SH-SY5Y (cell line): Measurements from ENCODE around the gene ARF4.

ENCODE experiments used
- GATA2 ChIP-seq: IDR thresholded peaks from 2 replicates; pipeline ENCODE4 v1.6.1; 2011; ENCODE audit warnings: mild to moderate bottlenecking, low read depth, low read length
- GATA3 ChIP-seq: IDR thresholded peaks from 2 replicates; pipeline ENCODE4 v1.6.1; 2011; ENCODE audit warnings: low read depth, mild to moderate bottlenecking, low read length, moderate library complexity

Gene ARF4

DNA sequence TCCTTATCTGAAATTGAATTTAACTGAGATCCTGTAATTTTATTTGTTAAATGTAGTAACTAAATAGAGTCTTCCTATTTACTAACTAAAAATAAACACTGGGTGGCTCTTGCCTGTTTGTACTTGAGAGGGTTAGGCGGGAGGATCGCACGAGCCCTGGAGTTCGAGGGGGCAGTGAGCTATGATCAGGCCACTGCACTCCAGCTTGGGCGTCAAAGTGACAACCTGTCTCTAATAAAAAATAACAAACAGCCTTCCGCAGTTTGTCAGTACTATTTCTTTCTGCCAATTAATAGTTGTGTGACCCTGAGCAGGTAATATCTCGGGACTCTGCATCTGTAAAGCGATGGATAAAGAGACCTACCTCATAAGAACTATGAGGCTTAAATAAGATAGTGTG, 41.8 kb downstream of the ARF4 start:
- no peak for TF ChIP-seq GATA2

DNA sequence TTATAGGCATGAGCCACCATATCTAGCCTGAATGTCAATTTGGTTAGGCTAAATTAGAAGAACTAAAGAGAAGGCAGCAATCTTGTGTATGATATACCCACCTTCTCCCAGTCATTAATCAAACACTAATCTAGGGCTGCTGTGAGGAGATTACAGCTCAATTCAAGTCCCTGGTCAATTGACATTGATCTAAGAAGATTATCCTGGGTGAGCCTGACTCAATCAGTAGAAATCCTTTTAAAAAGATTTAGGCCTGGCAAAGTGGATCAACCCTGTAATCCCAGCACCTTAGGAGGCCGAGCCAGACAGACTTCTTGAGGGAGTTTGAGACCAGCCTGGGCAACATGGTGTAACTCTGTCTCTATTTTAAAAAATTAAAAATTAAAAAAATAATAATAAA, 50.5 kb downstream of the ARF4 start:
- TF ChIP-seq GATA3 = no peak
- TF ChIP-seq GATA2 = no peak

DNA sequence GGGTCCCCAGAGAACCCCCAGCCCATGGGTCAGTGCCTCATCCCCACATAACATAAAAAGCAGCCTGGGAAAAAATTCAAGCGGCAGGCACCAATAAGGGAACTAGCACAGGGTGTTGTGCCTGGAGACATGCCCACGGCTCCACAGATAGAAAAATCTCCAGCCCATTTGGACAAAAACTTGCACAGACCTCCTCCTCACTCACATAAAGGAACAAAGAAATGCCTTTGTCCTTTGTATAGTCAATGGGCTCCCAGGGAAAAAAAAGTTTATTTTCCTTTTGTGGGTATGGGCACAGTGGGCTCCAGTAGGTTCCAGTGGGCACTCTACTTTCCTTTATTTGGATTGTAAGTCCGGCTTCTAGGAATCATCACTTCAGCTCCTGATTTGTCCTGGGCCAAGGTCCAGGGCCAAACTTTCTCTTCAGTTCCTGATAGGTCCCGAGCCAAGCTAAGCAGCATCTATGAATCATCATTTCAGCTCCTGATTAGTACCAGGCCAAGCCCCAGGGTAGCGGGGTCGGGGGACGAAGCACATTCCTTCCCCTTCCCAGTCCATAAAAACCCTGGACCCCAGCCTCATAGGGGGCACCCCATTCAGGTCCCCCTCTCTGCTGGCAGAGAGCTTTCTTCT, 51.4 kb downstream of the ARF4 start:
- TF ChIP-seq GATA2 = no peak

DNA sequence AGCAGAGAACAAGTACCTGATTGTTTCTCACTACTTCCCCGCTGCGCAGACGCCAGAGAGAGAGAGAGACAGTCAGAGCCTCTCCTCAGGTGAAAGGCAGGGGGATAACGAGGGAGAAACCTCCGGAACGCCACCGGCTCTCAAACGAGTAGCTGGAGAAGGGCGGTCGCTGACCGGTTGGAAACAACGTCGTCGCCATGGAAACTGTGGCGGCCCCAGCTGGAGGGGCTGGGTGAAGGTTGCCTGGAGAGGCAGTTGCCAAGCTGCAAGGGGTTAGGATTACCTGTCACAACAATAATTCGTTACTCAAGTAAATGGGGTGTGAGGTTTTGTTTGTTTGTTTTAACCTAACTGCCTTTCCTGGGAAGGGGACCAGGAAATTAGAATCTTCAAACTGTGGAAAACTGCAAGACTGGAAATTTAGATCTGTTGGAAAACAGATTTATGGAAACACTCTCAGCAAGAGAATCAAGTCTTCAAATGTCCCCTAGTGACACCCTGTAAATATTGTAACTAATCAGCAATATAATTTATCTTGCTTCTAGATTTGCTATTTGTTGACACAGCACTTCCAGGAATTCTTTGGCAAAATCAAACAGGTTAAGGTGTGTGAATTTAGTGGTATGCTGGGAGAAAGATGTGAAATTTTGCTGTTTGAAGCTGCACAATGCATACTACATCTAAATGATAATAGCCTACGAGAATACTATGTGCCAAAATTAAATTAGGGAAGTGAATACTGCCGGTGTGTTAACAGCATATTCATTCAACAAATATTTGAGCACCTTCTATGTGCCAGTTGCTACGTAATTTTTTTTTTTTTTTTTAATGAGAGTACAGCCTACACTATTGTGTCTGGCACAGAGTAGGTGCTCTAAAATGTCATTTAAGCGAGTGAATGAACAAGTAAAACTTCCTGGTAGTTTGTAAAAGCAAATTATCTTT, 52.7 kb downstream of the ARF4 start, which contains the start of gene DNAH12:
TSS of gene DNAH12 (minus strand) at position 164 of the 945 bp plus-strand sequence. CDS start 1,474 bp downstream, outside the sequence.
- TF ChIP-seq GATA2 = no peak
- no peak for TF ChIP-seq GATA3

DNA sequence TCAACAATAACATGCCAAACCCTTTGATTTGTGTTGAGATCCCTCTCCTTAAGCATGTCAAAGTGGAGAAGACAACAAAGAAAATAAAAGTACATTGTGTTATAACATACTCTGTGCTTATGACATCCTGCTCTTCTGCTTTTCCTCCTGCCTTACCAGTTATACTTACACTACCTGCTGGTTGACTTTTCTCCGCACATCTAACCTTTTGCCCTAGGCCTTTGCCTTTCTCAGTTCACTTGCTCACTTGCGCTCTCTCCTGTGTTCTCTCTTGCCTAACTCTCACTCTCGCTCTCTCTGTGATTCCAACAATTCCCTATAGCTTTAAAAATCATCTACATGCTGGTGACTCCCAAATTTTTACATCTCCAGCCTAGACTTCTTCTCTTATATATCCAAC, 58.7 kb downstream of the ARF4 start:
- TF ChIP-seq GATA3 = no peak
- TF ChIP-seq GATA2 = no peak

DNA sequence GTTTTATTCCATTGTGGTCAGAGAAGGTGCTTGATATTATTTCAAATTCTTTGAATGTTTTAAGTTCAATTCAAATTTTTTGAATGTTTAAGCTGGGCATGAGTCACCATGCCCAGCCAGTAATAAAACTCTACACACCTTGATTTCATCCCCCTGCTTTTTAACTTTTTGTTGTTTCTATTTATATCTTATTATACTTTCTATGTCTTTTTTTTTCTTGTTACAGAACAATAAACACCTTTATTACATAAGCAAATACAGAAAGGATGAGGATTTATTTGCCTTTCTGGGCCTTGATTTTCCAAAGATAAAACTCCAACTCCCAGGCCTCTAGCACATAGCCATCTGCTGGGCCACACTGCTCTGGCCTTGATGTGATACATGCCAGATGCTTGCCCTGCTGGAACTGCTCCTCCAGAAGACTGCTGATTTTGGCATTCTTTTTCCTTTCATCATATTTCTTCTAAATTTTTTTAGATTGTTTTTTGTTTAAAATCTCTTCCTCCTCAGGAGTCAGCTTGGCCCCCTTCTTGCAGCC, 67.0 kb downstream of the ARF4 start:
- TF ChIP-seq GATA2 = peak; percentile 76
- TF ChIP-seq GATA3 = peak; percentile 64; the same call in 1 of the 2 replicates
